Measurements from ENCODE around the gene RALGPS2.

RALGPS2 gene

DNA sequence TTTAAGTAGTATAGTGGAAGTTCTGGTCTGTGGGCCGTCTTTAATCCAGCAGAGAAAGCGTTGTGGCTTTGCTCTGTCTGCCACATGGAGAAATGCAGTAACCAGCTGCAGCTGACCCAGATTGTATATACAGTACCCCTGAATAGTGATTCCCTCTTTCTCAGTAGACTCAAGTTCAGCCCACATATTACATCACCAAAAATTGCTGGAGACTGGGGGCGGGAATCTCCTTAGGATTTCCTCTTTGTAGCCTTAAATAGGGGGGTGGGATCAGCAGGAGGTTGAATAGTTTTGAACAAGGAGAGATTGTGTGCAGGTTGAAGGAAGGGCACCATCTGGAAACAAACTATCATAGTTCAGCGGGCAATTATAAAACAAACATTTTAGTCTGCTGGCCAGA, 145.9 kb downstream of the RALGPS2 start, which contains the start of gene ANGPTL1:
Gene ANGPTL1, minus strand, starts transcription at position 134 of the 400 bp plus-strand sequence. CDS start 5,301 bp downstream, outside the sequence.
- TF ChIP-seq POLR2AphosphoS5 (IDR thresholded peaks at IDR 0.05; ENCODE audit: low read depth, low read length) (no peak), POLR2A (IDR thresholded peaks at IDR 0.05; ENCODE audit: low read depth, low read length) (no peak), TAF1 (IDR thresholded peaks at IDR 0.05; ENCODE audit: borderline replicate concordance, low read depth, low read length) (no peak)
- no peak for FAIRE-seq

DNA sequence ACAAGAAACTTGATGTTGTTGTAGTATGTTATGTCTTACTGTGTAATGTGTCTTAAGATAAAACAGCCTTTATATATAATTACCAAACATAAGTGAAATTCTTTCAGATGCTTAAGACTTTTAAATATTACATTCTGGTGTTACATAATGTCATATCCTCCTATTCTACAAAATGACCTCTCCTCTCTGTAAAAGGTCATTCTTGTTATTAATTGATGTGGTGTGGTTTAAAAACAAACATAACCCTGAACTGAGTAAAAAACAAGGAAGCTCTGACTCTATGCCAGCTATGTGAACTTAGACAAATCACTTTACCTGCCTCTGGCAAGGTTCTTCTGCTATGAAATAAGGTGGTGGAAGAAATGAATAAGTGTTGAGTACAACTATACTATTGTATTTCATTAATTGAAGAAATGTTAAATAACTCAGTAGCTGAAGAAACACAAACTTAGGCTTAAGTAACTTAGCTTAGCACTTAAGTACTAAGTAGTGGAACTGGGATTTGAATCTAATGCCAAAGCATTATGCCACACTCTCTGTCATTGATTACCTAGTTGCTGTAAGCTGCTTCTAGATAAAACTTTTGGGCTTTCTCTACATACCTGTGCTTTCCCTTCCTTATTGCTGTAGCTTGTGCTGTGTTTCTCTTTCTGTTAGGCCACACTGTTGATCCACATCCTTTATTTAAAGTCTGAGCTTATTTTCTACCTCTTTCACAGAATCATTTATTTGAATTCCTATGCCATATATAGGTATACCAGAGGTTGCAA, 146.7 kb downstream of the RALGPS2 start:
- no peak for DNase-seq (ENCODE audit: insufficient read length)
- FAIRE-seq, result no peak
- TF ChIP-seq POLR2AphosphoS5 (IDR thresholded peaks at IDR 0.05; ENCODE audit: low read depth, low read length) (no peak), POLR2A (IDR thresholded peaks at IDR 0.05; ENCODE audit: low read depth, low read length) (no peak), TAF1 (IDR thresholded peaks at IDR 0.05; ENCODE audit: borderline replicate concordance, low read depth, low read length) (no peak)

More for the DNA sequence above, 145.9 kb downstream of the RALGPS2 start, which contains the start of gene ANGPTL1:
- DNase-seq (ENCODE audit: insufficient read length), result no peak

DNA sequence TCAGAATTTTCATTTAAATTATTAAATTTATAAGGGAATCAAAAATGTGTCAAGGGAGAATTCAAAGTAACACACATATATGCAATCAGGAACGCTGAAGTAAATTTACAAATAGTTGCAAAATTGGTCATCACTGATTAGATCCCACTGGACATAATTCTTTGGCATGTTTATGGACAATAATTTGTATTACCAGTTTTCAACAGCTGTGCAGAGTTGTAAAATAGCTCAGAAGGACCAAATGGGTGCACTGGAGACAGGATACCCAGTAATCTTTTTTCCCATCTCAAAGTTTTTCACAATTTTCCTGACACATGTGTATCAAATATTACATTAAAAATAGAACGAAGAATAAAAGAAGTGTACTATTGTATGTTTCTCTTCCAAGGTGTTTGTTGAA, 149.9 kb downstream of the RALGPS2 start:
- no peak for DNase-seq (ENCODE audit: insufficient read length)
- FAIRE-seq, result no peak
- TF ChIP-seq TAF1 (IDR thresholded peaks at IDR 0.05; ENCODE audit: borderline replicate concordance, low read depth, low read length), result no peak
- TF ChIP-seq POLR2A (IDR thresholded peaks at IDR 0.05; ENCODE audit: low read depth, low read length), result no peak

DNA sequence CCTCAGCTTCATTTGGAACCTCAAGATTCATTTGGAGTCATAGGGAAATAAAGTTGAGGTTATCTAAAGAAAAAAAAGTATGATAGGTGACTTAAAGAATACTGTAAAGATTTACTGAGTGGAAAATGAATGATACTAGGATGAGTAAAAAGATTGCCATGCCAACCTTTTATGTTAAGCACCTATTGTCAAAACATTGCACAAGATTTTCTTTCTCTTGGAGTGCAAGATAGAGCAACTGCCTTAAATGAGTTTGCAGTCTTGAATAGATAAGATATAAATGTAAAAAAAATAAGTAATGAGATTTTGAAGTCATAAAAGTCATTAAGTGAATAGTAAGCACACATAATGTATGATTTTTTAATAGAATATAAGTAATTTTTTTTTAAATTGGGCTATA, 150.9 kb downstream of the RALGPS2 start:
- TF ChIP-seq POLR2A (IDR thresholded peaks at IDR 0.05; ENCODE audit: low read depth, low read length) (no peak), TAF1 (IDR thresholded peaks at IDR 0.05; ENCODE audit: borderline replicate concordance, low read depth, low read length) (no peak), POLR2AphosphoS5 (IDR thresholded peaks at IDR 0.05; ENCODE audit: low read depth, low read length) (no peak)
- no peak for FAIRE-seq

DNA sequence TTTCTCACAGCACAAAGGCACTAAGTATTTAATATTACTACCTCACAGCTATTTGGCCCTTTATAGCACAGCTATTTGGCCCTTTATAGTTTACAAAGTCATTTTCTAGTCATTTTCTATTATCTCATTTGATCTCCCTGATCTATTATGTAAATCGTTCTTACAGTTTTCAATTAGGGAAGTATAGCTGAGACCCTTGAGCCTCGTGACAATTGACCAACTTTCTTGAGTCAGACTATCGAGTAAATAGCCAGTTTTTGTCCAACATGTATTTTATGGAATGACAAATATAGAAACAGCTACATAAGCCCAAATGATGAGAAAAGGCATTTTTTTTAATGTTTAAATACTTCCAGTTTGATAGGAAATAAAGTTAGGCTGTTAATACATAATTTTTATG, 152.9 kb downstream of the RALGPS2 start:
- DNase-seq (ENCODE audit: insufficient read length) (no peak), FAIRE-seq (no peak)
- TF ChIP-seq TAF1 (IDR thresholded peaks at IDR 0.05; ENCODE audit: borderline replicate concordance, low read depth, low read length) (no peak), POLR2A (IDR thresholded peaks at IDR 0.05; ENCODE audit: low read depth, low read length) (no peak), POLR2AphosphoS5 (IDR thresholded peaks at IDR 0.05; ENCODE audit: low read depth, low read length) (no peak)

More for the DNA sequence above, 150.9 kb downstream of the RALGPS2 start:
- DNase-seq (ENCODE audit: insufficient read length), result no peak

DNA sequence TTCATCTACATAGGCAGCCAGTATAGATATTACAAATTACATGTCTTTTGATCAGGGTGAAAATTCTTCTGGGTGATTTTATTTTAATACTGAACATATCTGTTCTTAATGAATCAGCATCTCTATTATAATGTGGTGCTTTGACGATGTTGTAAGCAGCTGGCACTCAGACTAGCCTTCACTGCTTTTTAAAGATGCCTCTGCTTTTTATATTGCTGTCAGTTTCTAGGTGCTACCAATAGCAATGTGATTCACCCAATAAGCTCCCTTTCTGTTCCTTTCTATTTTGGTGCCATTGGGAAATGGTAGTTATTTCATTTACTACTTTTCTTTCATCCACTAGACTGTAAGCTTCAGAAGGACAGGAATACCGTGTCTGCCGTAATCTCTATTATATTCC, 156.9 kb downstream of the RALGPS2 start:
- TF ChIP-seq POLR2AphosphoS5 (IDR thresholded peaks at IDR 0.05; ENCODE audit: low read depth, low read length), result no peak
- TF ChIP-seq POLR2A (IDR thresholded peaks at IDR 0.05; ENCODE audit: low read depth, low read length), result no peak
- TF ChIP-seq TAF1 (IDR thresholded peaks at IDR 0.05; ENCODE audit: borderline replicate concordance, low read depth, low read length), result no peak
- FAIRE-seq, result no peak
- no peak for DNase-seq (ENCODE audit: insufficient read length)

DNA sequence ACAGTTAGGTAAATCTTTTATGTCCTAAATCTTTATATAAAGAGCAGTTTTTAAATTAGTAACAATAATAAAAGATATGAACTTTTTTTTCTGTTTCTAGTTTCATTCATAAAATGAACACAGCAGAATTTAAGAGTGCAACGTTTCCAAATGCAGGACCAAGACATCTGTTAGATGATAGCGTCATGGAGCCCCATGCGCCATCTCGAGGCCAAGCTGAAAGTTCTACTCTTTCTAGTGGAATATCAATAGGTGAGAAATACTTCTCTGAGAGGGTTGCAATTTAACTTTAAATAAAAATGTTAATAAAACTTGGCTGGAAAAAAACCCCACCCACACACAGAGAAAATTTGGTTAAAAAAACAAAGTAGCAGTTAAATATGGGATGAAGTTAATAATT, 160.8 kb downstream of the RALGPS2 start:
- FAIRE-seq (no peak), DNase-seq (ENCODE audit: insufficient read length) (no peak)
- TF ChIP-seq POLR2A (IDR thresholded peaks at IDR 0.05; ENCODE audit: low read depth, low read length), result no peak
- no peak for TF ChIP-seq TAF1 (IDR thresholded peaks at IDR 0.05; ENCODE audit: borderline replicate concordance, low read depth, low read length)

DNA sequence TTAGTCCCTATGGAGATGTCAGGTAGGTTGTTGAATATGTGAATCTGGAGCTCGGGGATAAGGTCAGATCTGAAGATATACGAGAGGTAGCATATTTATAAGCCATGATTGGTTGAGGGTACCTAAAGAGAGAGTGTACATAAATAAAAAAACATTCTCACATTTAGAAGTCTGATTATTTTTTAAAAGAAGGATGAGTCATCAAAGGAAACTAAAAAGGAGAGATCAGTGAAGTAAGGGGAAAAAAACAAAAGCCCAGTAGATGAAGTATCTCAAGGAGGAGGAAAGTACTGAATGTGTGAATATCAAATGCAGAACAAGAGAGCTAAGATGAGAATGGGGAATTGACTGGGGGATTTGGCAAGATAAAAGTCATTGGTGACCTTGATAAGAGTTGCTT, 161.5 kb downstream of the RALGPS2 start:
- FAIRE-seq, result no peak
- DNase-seq (ENCODE audit: insufficient read length), result no peak
- TF ChIP-seq TAF1 (IDR thresholded peaks at IDR 0.05; ENCODE audit: borderline replicate concordance, low read depth, low read length) (no peak), POLR2AphosphoS5 (IDR thresholded peaks at IDR 0.05; ENCODE audit: low read depth, low read length) (no peak), POLR2A (IDR thresholded peaks at IDR 0.05; ENCODE audit: low read depth, low read length) (no peak)

DNA sequence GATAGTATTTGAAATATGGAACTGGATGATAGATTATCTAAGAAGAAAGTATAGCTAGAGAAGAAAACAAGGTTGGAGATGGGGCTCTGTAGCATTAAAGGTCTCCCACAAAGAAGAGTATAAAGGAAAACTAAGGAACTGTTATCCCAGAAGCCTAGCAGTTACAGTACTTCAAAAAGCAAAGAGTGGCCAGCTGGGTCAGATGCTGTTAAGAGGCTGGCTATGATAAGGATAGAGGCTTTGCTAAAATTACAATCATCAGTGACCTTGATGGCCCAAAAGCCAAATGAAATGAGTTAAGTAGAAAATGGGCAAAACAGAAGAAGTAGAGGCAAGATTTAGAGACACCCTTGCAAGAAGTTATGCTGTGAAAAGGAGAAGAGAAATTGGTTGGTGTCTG, 170.9 kb downstream of the RALGPS2 start:
- no peak for FAIRE-seq
- TF ChIP-seq POLR2AphosphoS5 (IDR thresholded peaks at IDR 0.05; ENCODE audit: low read depth, low read length), result no peak
- TF ChIP-seq TAF1 (IDR thresholded peaks at IDR 0.05; ENCODE audit: borderline replicate concordance, low read depth, low read length), result no peak
- TF ChIP-seq POLR2A (IDR thresholded peaks at IDR 0.05; ENCODE audit: low read depth, low read length), result no peak
- DNase-seq (ENCODE audit: insufficient read length), result no peak

DNA sequence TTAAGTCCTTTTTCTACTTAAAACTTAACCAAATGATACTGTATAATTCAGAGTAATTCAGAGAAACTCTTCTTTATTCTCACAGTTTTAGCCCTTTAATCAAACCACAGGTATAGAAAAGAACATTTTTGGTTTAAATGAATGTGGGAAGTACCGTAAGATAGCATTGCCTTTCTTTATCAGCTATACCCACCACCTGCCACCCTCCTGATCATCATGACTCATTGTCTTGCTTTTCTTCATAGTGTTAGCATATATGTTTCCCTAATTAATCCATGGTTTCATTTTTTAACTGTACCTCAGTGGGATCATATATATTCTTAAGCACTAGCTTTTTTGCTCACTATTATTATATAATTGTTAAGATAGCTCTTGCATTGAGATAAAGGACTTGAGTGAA, 173.4 kb downstream of the RALGPS2 start:
- DNase-seq (ENCODE audit: insufficient read length), result no peak
- TF ChIP-seq POLR2AphosphoS5 (IDR thresholded peaks at IDR 0.05; ENCODE audit: low read depth, low read length) (no peak), TAF1 (IDR thresholded peaks at IDR 0.05; ENCODE audit: borderline replicate concordance, low read depth, low read length) (no peak), POLR2A (IDR thresholded peaks at IDR 0.05; ENCODE audit: low read depth, low read length) (no peak)
- no peak for FAIRE-seq

DNA sequence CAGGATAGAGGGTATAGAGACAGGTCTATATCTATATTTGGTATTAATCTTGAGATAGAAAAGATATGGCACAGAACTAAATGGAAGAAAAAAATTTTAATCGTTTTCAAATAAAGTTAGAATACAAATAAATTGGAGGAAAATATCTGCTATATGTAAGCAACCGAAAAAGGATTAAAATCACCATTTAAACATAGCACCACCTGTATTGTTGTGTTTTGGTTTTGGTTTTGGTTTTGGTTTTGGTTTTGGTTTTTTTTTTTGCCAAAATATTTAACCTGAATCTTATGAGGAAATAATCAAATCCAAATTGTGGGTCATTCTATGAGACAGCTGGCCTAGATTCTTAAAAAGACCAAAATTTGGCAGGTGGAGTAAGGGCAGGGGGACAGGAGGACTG, 174.4 kb downstream of the RALGPS2 start:
- no peak for TF ChIP-seq POLR2AphosphoS5 (IDR thresholded peaks at IDR 0.05; ENCODE audit: low read depth, low read length)
- no peak for TF ChIP-seq POLR2A (IDR thresholded peaks at IDR 0.05; ENCODE audit: low read depth, low read length)
- TF ChIP-seq TAF1 (IDR thresholded peaks at IDR 0.05; ENCODE audit: borderline replicate concordance, low read depth, low read length), result no peak
- FAIRE-seq (no peak), DNase-seq (ENCODE audit: insufficient read length) (no peak)

DNA sequence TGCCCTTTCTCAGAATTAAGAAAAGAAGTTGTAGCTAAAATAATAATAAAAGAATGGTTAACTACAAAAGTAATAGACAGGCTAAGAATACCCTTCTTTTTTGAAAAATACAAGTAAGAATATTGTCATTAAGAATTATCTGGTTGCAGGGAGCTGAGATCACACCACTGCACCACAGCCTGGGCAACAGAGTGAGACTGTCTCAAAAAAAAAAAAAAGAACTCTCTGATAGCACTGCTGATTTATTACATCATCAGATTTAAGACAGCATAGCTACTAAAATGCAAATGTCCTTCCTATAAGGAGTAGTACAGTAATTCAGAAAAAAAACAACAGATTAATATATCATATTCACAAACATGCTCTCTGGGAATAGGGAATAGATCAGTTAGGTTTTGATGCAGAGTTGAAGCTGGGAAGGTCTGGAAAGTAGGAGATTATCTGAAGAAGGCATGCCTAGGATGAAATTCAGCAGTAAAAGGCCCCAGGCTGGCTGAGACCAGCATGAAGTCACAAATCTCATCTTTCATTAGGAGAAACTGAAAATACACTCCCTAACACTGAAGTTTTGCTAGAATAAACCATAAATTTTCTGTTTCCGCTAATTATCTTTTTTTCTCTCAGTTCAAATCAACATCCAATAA, 176.6 kb downstream of the RALGPS2 start:
- no peak for FAIRE-seq
- no peak for DNase-seq (ENCODE audit: insufficient read length)
- TF ChIP-seq POLR2A (IDR thresholded peaks at IDR 0.05; ENCODE audit: low read depth, low read length) (no peak), POLR2AphosphoS5 (IDR thresholded peaks at IDR 0.05; ENCODE audit: low read depth, low read length) (no peak), TAF1 (IDR thresholded peaks at IDR 0.05; ENCODE audit: borderline replicate concordance, low read depth, low read length) (no peak)
